Medulla oblongata (tissue), 1 donor: Measurements from ENCODE around the gene SQSTM1.
"Not testable (repeated sequence)": the region's sequence is repeated elsewhere in the genome, so short reads cannot be mapped to it uniquely, and the experiment has no call there.

Source experiments
- DNase-seq: peaks from one replicate; pipeline ENCODE4 v3.0.0-alpha.2; 2015; ENCODE audit errors: extremely low spot score

Gene SQSTM1

GRCh38 chr5:179854356-179854755, 33.7 kb downstream of the SQSTM1 start:
- no peak for DNase-seq

- DNase-seq, result peak; percentile 48
These were observed 37.5 kb downstream of the SQSTM1 start for GRCh38 chr5:179858241-179858585.

- DNase-seq, result peak; percentile 98
These were observed 38.1 kb downstream of the SQSTM1 start, which contains the start of gene MRNIP for GRCh38 chr5:179858586-179859427. Gene MRNIP (minus strand): TSS chr5:179858817. CDS start chr5:179858796, 21 bp downstream.

GRCh38 chr5:179860301-179860700, 39.6 kb downstream of the SQSTM1 start:
- no peak for DNase-seq

- no peak for DNase-seq
These were observed 41.6 kb downstream of the SQSTM1 start for GRCh38 chr5:179862296-179862695.

GRCh38 chr5:179862891-179863290, 42.2 kb downstream of the SQSTM1 start:
- no peak for DNase-seq

- DNase-seq, result no peak
These were observed 42.9 kb downstream of the SQSTM1 start for GRCh38 chr5:179863449-179864085.

GRCh38 chr5:179864686-179865085, 44.0 kb downstream of the SQSTM1 start:
- DNase-seq, result no peak

- DNase-seq, result peak; percentile 70
These were observed 45.0 kb downstream of the SQSTM1 start for GRCh38 chr5:179865491-179866240.

GRCh38 chr5:179866241-179867078, 45.8 kb downstream of the SQSTM1 start:
- DNase-seq, result no peak

- DNase-seq, result no peak
These were observed 46.4 kb downstream of the SQSTM1 start for GRCh38 chr5:179867079-179867465.

- no peak for DNase-seq
These were observed 46.8 kb downstream of the SQSTM1 start for GRCh38 chr5:179867476-179867875.

- no peak for DNase-seq
These were observed 47.8 kb downstream of the SQSTM1 start for GRCh38 chr5:179868541-179868940.

- DNase-seq, result no peak
These were observed 48.4 kb downstream of the SQSTM1 start for GRCh38 chr5:179869101-179869500.

GRCh38 chr5:179869641-179870402, 49.1 kb downstream of the SQSTM1 start:
- no peak for DNase-seq

GRCh38 chr5:179870403-179870903, 49.7 kb downstream of the SQSTM1 start:
- DNase-seq, result peak; percentile 65

GRCh38 chr5:179870952-179871351, 50.2 kb downstream of the SQSTM1 start:
- DNase-seq, result no peak

GRCh38 chr5:179871533-179871932, 50.8 kb downstream of the SQSTM1 start:
- not testable (repeated sequence) for DNase-seq

- no peak for DNase-seq
These were observed 51.5 kb downstream of the SQSTM1 start for GRCh38 chr5:179872055-179872827.
